Activated CD4-positive, alpha-beta T cell treated with anti-CD3 and anti-CD28 coated beads for 1 hour (primary cell): ENCODE measurements around the gene C2CD4D.
"Not testable (repeated sequence)": the region's sequence is repeated elsewhere in the genome, so short reads cannot be mapped to it uniquely, and the experiment has no call there.

Experiments used
- DNase-seq: peaks from one replicate; pipeline ENCODE4 v3.0.0-alpha.2; 2020

Gene C2CD4D

DNA sequence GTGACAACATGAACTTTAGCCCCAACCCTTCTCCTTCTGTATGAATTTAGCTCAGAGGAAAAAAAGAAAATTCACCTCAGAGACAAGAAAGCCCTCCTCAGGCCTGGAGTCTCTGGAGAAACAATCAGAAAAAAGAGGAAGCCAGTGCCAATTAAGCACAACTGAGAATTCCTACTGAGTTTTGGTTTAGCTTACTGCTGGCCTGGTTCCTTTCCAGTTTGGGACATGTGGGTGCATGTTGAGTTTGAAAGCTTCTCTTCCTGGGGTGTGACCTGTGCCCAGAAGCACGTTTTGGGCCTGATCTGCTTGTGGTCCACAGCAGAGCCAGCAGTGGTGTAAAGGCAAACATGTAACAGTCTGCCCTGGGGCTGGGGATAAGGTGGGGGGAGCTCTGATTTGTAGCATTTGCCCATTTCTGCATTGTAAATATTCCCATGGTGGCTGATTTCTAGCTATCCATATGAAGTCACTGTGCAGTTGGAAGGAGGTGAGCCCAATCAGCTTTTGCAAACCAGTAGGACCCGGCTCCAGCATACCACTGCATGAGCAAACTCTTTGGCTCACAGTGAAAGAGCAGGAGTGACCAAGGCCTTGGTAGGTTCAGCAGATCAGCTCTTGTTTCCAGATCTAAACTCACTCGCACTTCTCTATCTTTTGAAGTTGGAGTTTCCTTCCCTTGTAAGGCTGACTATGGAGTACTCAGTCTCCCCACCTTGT lies 18.6 kb upstream of the C2CD4D start:
- no peak for DNase-seq

DNA sequence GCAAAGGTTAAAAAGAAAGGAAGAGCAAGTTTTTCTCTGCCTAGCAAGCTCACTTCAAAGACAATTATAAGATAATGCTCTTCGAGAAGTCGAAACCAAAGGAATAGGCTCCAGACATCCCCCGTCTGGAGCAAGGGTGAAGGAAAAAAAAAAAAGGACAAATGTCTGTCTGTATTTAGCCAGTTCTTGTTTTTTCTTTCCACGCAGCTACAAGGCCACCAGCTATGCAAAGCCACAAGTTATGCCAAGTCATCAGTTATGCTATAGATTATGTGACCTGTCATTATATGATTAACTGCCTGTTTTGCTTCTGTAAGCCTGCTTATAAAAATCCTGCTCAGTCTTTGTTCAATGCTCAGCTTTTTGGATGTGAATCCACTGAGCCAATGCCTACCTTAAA lies 16.3 kb upstream of the C2CD4D start:
- no peak for DNase-seq

DNA sequence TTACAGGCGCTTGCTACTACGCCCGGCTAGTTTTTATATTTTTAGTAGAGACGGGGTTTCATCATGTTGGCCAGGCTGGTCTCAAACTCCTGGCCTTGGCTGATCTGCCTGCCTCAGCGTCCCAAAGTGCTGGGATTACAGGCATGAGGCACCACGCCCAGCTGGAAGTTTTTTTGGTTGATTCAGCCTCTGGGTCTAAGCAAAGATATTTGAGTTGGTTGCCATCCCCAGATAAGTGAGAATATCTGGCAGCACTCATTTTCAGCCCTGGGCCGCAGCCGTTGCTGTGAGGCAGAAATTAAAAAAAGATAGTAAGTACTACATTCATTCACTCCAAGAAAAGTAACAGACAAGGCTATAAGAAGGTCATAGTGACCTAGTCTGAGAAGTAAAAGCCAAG lies 15.9 kb upstream of the C2CD4D start:
- not testable (repeated sequence) for DNase-seq

GRCh38 chr1:151854658-151855057 lies 15.0 kb upstream of the C2CD4D start:
- no peak for DNase-seq

DNA sequence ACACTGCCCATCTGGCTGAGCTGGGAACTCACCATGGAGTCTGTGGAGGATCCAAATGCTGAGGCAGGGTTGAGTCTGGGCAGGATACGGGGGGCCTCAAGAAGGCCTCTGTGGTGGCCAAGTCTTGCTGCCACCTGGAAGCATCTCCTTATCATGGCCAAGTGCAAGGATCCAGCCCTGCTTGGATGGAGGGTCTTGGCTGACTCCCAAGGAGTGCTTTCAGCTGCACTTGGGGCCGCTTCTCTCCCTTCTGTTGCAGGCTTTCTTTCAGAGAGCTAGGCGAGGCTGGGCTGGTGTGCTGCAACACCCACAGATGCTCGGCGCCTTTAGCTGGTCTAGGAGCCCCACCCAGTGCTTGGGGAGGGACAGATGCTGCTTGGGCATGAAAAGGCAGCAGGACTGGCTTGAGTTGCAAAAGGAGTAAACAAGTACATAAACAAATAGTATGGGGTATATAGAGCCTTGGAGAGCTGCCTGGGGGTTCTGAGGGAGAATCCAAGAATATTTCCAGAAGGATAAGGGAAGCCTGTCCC lies 13.9 kb upstream of the C2CD4D start, which contains the start of gene THEM5:
THEM5 (minus strand) TSS at position 302 of the 533 bp plus-strand sequence; CDS start at position 155, 147 bp downstream.
- DNase-seq = no peak

GRCh38 chr1:151852733-151853132 lies 13.1 kb upstream of the C2CD4D start:
- no peak for DNase-seq

DNA sequence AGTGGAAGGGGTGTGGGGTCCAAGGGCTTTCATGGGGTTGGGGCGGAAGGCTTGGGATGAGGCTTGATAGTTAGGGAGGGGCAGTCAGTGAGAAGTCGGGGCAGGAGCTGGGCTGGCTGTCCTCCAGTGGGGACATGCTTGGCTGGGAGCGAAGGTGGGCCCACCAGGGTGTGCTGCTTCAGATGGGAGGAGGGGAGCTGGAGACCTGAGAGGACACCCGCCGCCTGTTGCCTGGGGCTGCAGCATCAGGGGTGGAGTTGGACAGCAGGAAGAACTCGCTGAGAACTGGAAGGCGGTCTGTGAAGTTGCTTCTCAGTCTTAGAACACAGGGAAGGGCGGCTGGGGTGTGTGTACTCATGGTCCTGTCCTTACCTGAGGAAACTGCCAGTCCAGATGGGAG lies 12.3 kb upstream of the C2CD4D start:
- no peak for DNase-seq

- no peak for DNase-seq
These were observed 10.3 kb upstream of the C2CD4D start for GRCh38 chr1:151849871-151850270.

GRCh38 chr1:151849126-151849525 lies 9.5 kb upstream of the C2CD4D start:
- no peak for DNase-seq

- DNase-seq = no peak
These were observed 8.4 kb upstream of the C2CD4D start for GRCh38 chr1:151847867-151848596.

DNA sequence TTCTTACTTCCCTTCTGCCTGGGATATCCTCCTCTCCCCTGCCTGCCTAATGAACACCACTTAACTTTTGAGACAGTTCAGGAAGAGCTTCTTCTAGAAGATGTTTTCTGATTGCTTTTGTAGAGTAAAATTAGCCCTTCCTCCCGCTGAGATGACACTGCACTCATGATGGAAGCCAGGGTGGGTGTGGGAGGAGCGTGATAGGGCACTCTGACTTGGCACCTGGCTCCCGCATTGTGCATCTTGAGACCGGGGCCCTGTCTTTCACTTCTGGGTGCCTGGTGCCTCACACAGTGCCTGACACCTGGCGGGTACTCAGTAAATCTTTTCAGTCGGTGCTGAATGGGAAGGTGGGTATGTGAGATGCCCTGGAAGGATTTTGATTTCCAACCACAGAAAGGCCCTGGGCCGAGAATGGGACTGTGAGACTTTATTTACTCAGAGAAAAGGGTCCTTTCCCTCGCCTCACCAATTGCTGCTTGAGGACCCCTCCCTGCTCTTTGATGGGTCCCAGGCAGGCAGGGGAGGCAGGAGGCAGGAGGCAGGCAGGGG lies 7.1 kb upstream of the C2CD4D start:
- DNase-seq = no peak

DNA sequence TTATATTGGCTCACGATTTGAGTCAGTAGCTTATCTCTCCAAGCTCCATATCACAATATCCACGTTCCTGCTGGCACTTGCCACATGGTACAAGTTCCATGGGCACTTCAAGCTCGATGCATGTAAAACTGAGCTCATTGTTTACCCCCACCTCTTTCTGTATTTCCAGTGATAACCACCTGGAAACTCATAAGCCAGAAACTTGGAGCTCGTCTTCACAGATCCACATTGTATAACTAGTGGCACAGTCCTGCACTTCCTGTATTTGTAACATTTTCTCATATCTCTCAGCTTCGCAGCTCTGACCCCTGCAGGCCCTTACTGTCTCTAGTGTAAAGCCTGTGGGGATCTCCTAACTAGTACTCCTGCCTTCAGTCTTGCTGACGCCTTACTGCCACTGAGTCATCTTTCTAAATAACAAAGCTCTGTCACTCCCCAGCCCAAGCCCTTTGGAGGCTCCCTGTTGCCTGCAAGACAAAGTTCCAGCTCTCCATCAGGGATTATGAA lies 6.5 kb upstream of the C2CD4D start:
- no peak for DNase-seq

DNA sequence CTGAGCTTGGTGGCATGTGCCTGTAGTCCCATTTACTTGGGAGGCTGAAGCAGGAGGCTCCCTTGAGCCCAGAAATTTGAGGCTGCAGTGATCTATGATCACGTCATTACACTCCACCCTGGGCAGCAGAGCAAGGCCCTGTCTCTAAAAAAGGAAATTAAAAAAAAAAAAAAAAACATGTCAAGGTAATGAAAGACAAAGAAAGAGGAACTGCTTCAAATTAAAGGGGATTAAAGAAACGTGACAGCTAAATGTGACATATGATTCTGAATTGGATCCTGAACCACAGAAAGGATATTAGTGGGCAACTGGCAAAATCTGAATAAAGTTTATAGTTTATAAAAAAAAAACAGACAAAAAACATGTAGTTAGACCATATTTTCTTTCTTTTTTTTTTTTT lies 3.8 kb upstream of the C2CD4D start:
- no peak for DNase-seq

GRCh38 chr1:151841141-151841540 lies 1.5 kb upstream of the C2CD4D start:
- DNase-seq = no peak

DNA sequence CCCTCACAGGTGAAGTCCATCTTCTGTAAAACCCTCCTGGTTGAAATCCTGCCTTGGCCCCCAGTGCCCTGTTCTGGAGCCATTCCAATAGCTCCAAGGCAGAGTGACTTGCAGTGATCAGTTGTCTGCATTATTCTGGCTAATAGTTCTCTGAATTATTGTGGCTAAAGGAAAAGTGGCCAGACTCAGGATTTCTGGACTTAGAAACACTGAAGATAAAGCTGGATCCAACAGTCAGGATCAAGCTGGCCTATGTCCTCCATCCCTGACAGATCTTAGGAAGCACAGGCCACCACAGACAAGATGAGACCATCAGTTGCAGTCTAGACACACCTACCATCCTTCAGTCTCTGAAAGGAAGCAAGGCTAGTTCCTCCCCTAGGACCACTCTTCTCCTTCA lies 801 bp upstream of the C2CD4D start:
- DNase-seq = no peak

- DNase-seq = no peak
These were observed 573 bp downstream of the C2CD4D start for GRCh38 chr1:151839082-151839412.

DNA sequence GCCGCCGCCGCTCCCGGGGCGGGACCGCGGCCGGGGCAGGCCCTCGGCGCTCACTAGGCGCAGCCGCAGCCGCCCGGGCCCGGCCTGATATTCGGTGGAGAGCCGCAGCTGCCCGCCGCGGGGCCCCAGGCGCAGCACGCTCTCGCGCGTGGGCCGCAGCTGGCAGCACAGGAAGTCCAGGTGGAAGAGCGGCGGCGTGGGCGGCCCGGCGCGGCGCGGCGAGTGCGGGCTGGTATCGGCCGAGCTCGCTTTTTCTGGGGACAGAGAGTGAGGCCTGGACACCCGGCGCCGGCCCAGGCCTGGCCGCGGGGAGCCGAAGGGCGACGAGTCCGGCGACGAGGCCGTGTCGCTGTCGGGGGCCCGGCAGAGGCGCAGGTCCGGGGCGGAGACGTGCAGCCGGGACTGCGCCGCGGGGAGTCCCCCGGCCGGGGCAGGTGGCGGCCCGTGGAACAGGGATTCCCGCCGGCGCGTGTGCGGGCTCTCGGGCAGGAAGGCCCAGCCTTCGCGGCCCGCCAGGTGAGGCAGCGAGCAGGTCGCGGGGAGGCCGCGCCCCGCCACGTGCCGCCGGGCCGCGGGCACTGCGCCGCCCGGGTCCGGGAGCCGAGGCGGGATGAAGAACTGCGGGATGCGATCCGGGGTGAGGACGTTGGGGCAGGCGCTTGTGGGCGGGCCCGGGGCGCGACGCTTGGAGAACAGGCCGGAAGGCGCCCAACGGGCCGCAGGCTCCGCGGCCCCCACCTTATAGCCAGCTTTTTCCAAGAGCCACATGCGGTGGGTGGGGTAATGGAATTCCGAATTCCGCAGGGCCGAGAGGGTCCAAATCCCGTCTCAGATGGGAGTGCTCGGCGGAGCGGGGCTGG lies 1.2 kb downstream of the C2CD4D start:
- no peak for DNase-seq

GRCh38 chr1:151837884-151838221 lies 1.8 kb downstream of the C2CD4D start:
- DNase-seq = no peak

DNA sequence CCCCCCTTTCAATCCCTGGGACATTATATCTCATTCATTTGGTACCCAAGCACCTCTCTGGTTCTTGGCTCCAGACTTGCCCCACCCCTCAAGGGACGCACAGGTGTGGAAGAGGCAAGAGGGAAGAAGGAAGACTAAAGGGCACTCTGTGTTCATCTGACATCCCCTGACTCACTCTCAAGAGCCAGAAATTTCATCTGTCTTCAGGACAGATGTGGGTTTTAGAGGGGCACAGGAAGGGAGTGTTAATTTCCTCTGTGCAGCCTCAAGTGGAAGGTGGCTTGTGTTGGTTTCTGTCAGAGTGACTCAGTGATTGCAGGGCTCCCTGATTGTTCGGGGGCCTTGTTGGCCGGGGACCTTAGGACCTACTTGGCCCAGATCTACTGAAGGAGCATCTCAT lies 2.4 kb downstream of the C2CD4D start:
- DNase-seq = no peak

GRCh38 chr1:151835596-151835995 lies 4.0 kb downstream of the C2CD4D start:
- DNase-seq = no peak

- no peak for DNase-seq
These were observed 5.4 kb downstream of the C2CD4D start for GRCh38 chr1:151834239-151834638.

- DNase-seq = no peak
These were observed 6.3 kb downstream of the C2CD4D start for GRCh38 chr1:151833172-151833900.
